Left renal cortex interstitium (tissue), 4 donors: Measurements from ENCODE around the gene MOB1A. TPM values are rescaled to one million over a fixed set of nuclear protein-coding genes. Genes with fewer than 3 reads are reported as not detected.
"Not testable (repeated sequence)": the region's sequence is repeated elsewhere in the genome, so short reads cannot be mapped to it uniquely, and the experiment has no call there.

Source experiments
- DNase-seq, 4 donors: peaks; one replicate each; pipeline ENCODE4 v3.0.0-alpha.2; 2013; ENCODE audit warnings: low read depth in 4 of 4, low spot score in 2 of 4, missing footprints in 1 of 4
- polyA plus RNA-seq, 4 donors: library from polyadenylated mRNA; unstranded; fragments of 120-200 nt; gene quantifications; one replicate each; pipeline ENCODE4 v1.2.1, GENCODE V29; 2013; ENCODE audit not compliant: insufficient read length in 4 of 4

MOB1A gene
- polyA plus RNA-seq, 4 donors = 90.0 to 101 (median 97.4) TPM

GRCh38 chr2:74149570-74150319 lies 28.9 kb downstream of the MOB1A start:
- DNase-seq = no peak

- DNase-seq = no peak
Measured at GRCh38 chr2:74149247-74149525, 29.5 kb downstream of the MOB1A start.

- DNase-seq = no peak
Measured at GRCh38 chr2:74148457-74149246, 30.0 kb downstream of the MOB1A start.

GRCh38 chr2:74147727-74148456 lies 30.8 kb downstream of the MOB1A start, which contains the start of gene BOLA3:
TSS of gene BOLA3 (minus strand) at chr2:74147912. CDS start at chr2:74147874, 38 bp downstream.
- DNase-seq = peak in 3 of 4 donors; percentile 53 to 59 (median 59)

GRCh38 chr2:74146929-74147726 lies 31.6 kb downstream of the MOB1A start:
- DNase-seq = no peak

- DNase-seq = no peak
Measured at GRCh38 chr2:74142340-74142739, 36.3 kb downstream of the MOB1A start.

- DNase-seq = no peak
Measured at GRCh38 chr2:74138600-74139323, 39.9 kb downstream of the MOB1A start.

GRCh38 chr2:74137651-74138599 lies 40.8 kb downstream of the MOB1A start:
- DNase-seq = no peak

- no peak for DNase-seq
Measured at GRCh38 chr2:74131901-74132300, 46.8 kb downstream of the MOB1A start.

GRCh38 chr2:74130211-74130995 lies 48.3 kb downstream of the MOB1A start:
- DNase-seq = no peak

- DNase-seq = no peak
Measured at GRCh38 chr2:74128206-74128605, 50.5 kb downstream of the MOB1A start.

- DNase-seq = not testable (repeated sequence)
Measured at GRCh38 chr2:74123955-74124354, 54.7 kb downstream of the MOB1A start.

- DNase-seq = not testable (repeated sequence)
Measured at GRCh38 chr2:74121846-74122245, 56.8 kb downstream of the MOB1A start.

- peak; percentile 60 to 68 (median 63) for DNase-seq
Measured at GRCh38 chr2:74119912-74120825, 58.5 kb downstream of the MOB1A start.

GRCh38 chr2:74119339-74119738 lies 59.3 kb downstream of the MOB1A start:
- DNase-seq = no peak

GRCh38 chr2:74111380-74111779 lies 67.3 kb downstream of the MOB1A start:
- no peak for DNase-seq

GRCh38 chr2:74110537-74110936 lies 68.1 kb downstream of the MOB1A start:
- DNase-seq = no peak
